ENCODE data around the gene ARID5B. TPM values are rescaled to one million over a fixed set of nuclear protein-coding genes. Genes with fewer than 3 reads are reported as not detected.

The ARID5B gene
- total RNA-seq, 2 donors from 2014 or later = 74.4 to 113 TPM

DNA sequence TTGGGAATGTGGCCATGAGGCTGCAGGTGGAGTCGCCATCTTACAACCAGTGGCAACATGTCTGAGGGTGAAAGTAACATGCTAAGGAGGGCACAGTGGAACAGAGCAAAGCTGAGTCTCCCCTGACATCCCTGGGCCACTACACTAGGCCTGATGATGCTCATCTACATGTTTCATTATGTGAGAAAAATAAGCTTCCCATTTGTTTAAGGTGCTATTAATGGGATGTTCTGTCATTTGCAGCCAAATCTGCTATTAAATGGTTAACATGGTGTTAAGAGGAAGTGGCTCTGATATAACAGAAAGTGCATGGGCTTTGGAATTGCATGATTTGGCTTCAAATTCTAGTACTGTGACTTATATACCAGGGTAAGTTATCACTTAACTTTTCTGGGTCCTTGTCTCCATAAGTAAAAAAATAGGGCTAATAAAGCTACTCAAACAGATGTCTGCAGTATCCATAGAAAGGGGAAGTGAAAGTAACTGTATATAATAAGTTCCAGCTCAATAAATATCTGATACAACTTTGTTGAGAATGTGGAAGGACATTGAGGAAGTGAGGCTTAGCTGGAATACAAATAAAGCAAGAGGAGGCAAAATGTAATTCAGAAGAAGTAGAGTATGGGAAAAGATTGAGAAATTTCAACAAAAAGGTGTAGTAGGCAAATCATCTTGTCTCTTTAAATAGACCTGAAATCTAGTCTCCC lies 208.2 kb downstream of the ARID5B start:
- Mint-ChIP-seq H3K4me3 (peak overlapping the region; percentile 3 to 41), H3K4me1 (ENCODE audit: low read depth) (peaks cover 68% of the 10 kb centered on the region), H3K27ac (peak overlapping the region; percentile 2), H3K9me3 (peaks cover 0 to 3% of the 10 kb centered on the region in 2 donors), H3K36me3 (ENCODE audit: insufficient read depth in 2 of 2) (no peaks in the 10 kb centered on the region), H3K27me3 (ENCODE audit: low read depth) (no peaks in the 10 kb centered on the region)
- no peak for ATAC-seq (replicated peaks in 1 of 2)
- no peak for DNase-seq

DNA sequence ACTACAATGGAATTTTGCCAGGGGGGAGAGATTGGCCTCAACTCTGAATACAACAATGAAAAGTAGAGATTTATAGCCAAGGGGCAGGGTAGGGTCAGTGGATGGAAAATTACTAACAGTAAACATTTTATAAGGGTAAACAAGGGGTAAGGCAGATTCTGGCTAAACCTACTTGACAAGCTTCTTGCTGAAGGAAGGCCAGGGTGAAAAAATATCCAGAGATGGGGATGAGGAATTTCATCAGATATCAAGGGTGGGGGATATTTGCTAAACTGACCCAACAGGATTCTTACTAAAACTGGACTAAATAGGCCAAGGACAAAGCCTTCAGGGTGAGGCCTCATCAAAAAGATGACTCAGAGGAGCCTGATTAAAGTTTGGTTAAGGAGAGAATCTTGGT lies 210.8 kb downstream of the ARID5B start:
- peaks cover 0 to 3% of the 10 kb centered on the region in 2 donors for H3K9me3 Mint-ChIP-seq
- no peak overlapping the region for H3K27ac Mint-ChIP-seq
- H3K4me3 Mint-ChIP-seq = no peak overlapping the region
- H3K4me1 Mint-ChIP-seq (ENCODE audit: low read depth) = peaks cover 56% of the 10 kb centered on the region
- H3K27me3 Mint-ChIP-seq (ENCODE audit: low read depth) = no peaks in the 10 kb centered on the region
- H3K36me3 Mint-ChIP-seq (ENCODE audit: insufficient read depth in 2 of 2) = no peaks in the 10 kb centered on the region
- ATAC-seq (replicated peaks in 1 of 2) = no peak
- no peak for DNase-seq

DNA sequence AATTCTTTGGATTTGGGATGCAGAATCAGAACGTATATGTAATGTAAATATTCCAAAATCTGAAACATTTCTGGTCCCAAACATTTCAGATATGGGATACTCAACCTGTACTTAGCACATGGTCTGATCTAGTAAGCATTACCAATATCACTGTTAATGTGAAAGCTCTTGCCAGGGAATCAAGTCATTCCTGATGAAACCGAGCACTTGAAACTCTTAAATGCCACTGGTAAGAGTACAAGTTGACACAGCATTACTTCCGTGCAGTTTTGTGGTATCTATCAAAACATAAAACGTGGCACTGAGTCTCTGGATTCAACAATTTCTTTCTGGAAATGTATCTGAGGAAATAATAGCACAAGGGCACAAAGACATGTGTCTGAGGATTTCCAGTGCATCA lies 211.5 kb downstream of the ARID5B start:
- Mint-ChIP-seq H3K27me3 (ENCODE audit: low read depth) (no peaks in the 10 kb centered on the region), H3K36me3 (ENCODE audit: insufficient read depth in 2 of 2) (no peaks in the 10 kb centered on the region), H3K4me3 (no peak overlapping the region), H3K27ac (no peak overlapping the region), H3K9me3 (peaks cover 0 to 3% of the 10 kb centered on the region in 2 donors), H3K4me1 (ENCODE audit: low read depth) (peaks cover 54% of the 10 kb centered on the region)
- DNase-seq = no peak
- no peak for ATAC-seq (replicated peaks in 1 of 2)

DNA sequence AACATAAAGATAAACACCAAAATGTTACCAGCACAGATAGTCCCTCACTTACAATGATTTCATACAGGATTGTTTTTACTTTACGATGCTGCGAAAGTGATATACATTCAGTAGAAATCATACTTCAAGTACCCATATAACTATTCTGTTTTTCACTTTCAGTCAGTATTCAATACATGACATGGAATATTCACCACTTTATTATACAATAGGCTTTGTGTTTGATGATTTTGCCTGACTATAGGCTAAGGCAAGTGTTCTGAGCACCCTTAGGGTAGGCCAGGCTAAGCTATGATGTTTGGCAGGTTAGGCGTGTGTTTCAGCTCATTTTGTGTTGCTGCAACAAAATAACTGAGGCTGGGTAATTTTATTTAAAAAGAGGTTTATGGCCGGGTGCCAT lies 212.2 kb downstream of the ARID5B start:
- H3K27me3 Mint-ChIP-seq (ENCODE audit: low read depth) = no peaks in the 10 kb centered on the region
- no peaks in the 10 kb centered on the region for H3K36me3 Mint-ChIP-seq (ENCODE audit: insufficient read depth in 2 of 2)
- peak overlapping the region in 1 of 2 donors; percentile 2 for H3K4me3 Mint-ChIP-seq
- peaks cover 48% of the 10 kb centered on the region for H3K4me1 Mint-ChIP-seq (ENCODE audit: low read depth)
- peaks cover 0 to 3% of the 10 kb centered on the region in 2 donors for H3K9me3 Mint-ChIP-seq
- ATAC-seq (replicated peaks in 1 of 2) = peak; percentile 74 to 90
- no peak for DNase-seq
- no peak overlapping the region for H3K27ac Mint-ChIP-seq

DNA sequence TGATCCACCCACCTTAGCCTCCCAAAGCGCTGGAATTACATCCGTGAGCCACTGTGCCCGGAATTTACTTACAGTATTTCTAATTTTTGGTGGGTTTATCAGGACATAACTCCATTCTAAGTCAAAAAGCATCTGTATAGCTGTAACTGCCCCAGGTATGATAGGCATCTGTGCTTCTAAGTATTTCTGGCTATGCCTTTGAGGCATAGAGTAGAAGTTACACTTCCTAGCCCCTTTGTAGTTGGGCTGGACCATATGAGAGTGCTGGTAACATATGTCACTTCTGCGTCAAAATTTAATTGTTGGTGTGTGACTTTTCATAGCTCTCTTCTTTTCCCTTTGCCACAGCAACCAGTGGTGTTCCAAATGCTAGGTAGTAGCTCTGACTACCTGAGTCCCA lies 213.8 kb downstream of the ARID5B start:
- Mint-ChIP-seq H3K27me3 (ENCODE audit: low read depth) (no peaks in the 10 kb centered on the region), H3K36me3 (ENCODE audit: insufficient read depth in 2 of 2) (peaks cover 4 to 5% of the 10 kb centered on the region in 2 donors), H3K9me3 (peaks cover 2 to 5% of the 10 kb centered on the region in 2 donors), H3K4me1 (ENCODE audit: low read depth) (peaks cover 38% of the 10 kb centered on the region), H3K4me3 (no peak overlapping the region), H3K27ac (no peak overlapping the region)
- no peak for DNase-seq
- ATAC-seq (replicated peaks in 1 of 2) = no peak

DNA sequence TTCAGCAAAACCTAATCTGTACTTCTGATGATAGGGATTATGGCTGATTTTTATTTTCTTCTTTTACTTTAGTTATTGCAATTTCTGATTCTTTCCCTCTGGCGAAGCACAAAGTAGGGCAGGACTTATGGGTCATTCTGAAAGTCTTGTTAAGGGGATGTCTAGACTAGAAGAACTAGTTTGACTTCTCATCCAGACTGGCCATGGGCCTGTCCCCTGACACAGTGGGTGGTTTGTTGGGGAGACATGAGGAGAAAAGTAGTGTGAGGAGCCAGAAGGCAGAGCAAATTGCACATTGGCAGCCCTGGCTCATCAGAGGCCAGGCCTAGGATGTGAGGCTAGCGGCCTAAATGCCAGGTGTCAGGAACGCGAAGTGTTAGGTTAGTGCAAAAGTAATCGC lies 214.3 kb downstream of the ARID5B start:
- ATAC-seq (replicated peaks in 1 of 2) (no peak), DNase-seq (no peak)
- Mint-ChIP-seq H3K9me3 (peaks cover 2 to 5% of the 10 kb centered on the region in 2 donors), H3K4me3 (no peak overlapping the region), H3K27ac (no peak overlapping the region), H3K4me1 (ENCODE audit: low read depth) (peaks cover 36% of the 10 kb centered on the region), H3K36me3 (ENCODE audit: insufficient read depth in 2 of 2) (peaks cover 4 to 5% of the 10 kb centered on the region in 2 donors), H3K27me3 (ENCODE audit: low read depth) (no peaks in the 10 kb centered on the region)

DNA sequence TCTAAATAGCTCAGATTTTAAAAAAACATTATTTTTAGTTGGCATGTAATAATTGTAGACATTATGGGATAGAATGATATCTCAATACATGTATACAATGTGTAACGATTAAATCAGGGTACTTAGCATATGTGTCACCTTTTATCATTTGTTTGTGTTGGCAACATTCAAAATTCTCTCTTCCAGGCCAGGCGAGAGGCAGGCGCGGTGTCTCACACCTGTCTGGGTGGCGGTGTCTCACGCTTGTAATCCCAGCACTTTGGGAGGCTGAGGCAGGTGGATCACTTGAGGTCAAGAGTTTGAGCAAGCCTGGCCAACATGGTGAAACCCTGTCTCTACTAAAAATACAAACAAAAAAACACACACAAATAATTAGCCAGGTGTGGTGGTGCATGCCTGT lies 215.4 kb downstream of the ARID5B start:
- Mint-ChIP-seq H3K4me1 (ENCODE audit: low read depth) (peaks cover 46% of the 10 kb centered on the region), H3K9me3 (peaks cover 4 to 5% of the 10 kb centered on the region in 2 donors), H3K27me3 (ENCODE audit: low read depth) (no peaks in the 10 kb centered on the region), H3K27ac (no peak overlapping the region), H3K4me3 (no peak overlapping the region), H3K36me3 (ENCODE audit: insufficient read depth in 2 of 2) (peaks cover 4 to 5% of the 10 kb centered on the region in 2 donors)
- DNase-seq = no peak
- no peak for ATAC-seq (replicated peaks in 1 of 2)

DNA sequence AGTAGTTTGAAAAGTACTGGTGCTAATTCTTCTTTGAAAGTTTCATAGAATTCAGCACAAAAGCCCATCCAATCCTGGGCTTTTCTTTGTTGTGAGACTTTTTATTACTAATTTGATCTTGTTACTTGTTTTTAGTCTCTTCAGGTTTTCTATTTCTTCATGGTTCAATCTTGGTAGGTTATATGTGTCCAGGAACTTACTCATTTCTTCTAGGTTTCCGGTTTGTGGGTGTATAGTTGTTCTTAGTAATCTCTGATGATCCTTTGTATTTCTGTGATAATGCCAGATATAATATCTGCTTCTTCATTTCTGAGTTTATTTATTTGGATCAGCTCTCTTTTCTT lies 219.7 kb downstream of the ARID5B start:
- DNase-seq = no peak
- Mint-ChIP-seq H3K4me1 (ENCODE audit: low read depth) (peaks cover 16% of the 10 kb centered on the region), H3K4me3 (peak overlapping the region in 1 of 2 donors; percentile 12), H3K36me3 (ENCODE audit: insufficient read depth in 2 of 2) (peaks cover 14 to 23% of the 10 kb centered on the region in 2 donors), H3K27me3 (ENCODE audit: low read depth) (no peaks in the 10 kb centered on the region), H3K27ac (peak overlapping the region; percentile 7), H3K9me3 (peaks cover 14 to 15% of the 10 kb centered on the region in 2 donors)
- peak; percentile 73 to 91 for ATAC-seq (replicated peaks in 1 of 2)

DNA sequence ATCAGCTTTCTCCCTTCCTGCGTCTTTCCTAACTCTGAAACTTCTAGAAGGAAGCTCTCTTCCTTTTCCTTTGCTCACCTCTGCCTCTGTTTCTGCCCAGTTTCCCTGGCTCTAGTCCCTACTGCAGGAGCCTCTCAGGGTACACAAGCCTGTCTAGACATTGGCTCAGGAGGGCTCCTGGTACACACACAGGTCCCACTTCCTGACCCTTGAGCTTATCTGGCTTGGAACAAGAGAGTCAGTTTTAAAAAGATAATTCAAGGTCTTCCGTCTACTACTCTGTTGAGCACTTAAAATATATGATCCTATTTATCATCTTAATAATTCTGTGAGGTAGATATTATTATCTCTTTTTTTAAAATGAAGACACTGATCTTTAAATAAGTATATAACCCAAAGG lies 226.5 kb downstream of the ARID5B start:
- peaks cover 11 to 17% of the 10 kb centered on the region in 2 donors for H3K9me3 Mint-ChIP-seq
- no peak overlapping the region for H3K27ac Mint-ChIP-seq
- peaks cover 6 to 22% of the 10 kb centered on the region in 2 donors for H3K36me3 Mint-ChIP-seq (ENCODE audit: insufficient read depth in 2 of 2)
- peaks cover 9% of the 10 kb centered on the region for H3K4me1 Mint-ChIP-seq (ENCODE audit: low read depth)
- H3K27me3 Mint-ChIP-seq (ENCODE audit: low read depth) = no peaks in the 10 kb centered on the region
- H3K4me3 Mint-ChIP-seq = no peak overlapping the region
- ATAC-seq (replicated peaks in 1 of 2) = no peak
- DNase-seq = no peak

DNA sequence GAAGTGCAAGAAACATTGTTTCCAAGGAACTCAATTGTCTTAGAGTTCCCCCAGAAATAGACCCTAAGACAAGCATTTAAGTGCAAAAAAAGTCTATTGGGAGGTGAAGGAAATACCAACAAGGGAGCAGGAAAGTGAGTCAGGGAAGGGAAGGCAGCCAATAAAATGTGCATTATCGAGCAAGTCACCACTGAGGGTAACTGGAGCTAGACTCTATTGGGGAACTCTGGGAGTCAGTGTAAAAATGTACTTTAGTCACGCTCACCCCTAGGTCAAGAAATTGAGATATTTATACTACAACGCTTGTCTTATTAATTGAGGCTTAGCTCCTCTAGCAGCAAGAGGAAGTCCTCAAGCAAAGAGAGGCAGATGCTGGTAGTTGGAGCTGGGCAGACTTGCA lies 229.4 kb downstream of the ARID5B start:
- DNase-seq = no peak
- Mint-ChIP-seq H3K4me3 (no peak overlapping the region), H3K9me3 (peaks cover 7 to 9% of the 10 kb centered on the region in 2 donors), H3K27ac (no peak overlapping the region), H3K36me3 (ENCODE audit: insufficient read depth in 2 of 2) (peaks cover 6 to 9% of the 10 kb centered on the region in 2 donors), H3K27me3 (ENCODE audit: low read depth) (no peaks in the 10 kb centered on the region), H3K4me1 (ENCODE audit: low read depth) (peaks cover 15% of the 10 kb centered on the region)
- no peak for ATAC-seq (replicated peaks in 1 of 2)

DNA sequence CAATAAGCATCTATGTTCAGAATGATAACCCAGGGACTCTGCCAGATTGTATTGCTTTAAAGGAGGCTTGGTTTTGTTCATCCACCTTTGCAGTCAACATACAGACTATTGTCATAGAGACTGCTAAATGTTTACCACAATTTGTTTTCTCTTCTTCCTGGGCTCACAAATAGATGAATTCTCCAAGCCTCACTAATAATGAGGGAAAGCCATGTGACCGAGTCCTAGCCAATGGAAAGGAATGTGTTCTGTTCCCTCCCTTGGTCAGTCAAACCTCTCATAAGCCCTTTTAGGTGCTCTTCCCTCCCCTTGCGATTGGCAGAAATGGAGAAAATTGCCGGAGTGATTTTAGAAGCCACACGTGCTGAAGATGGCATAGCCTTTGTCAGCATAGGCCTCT lies 230.2 kb downstream of the ARID5B start:
- Mint-ChIP-seq H3K36me3 (ENCODE audit: insufficient read depth in 2 of 2) (peaks cover 5 to 9% of the 10 kb centered on the region in 2 donors), H3K4me3 (no peak overlapping the region), H3K27ac (no peak overlapping the region), H3K27me3 (ENCODE audit: low read depth) (no peaks in the 10 kb centered on the region), H3K9me3 (peaks cover 6 to 9% of the 10 kb centered on the region in 2 donors), H3K4me1 (ENCODE audit: low read depth) (peaks cover 15% of the 10 kb centered on the region)
- no peak for DNase-seq
- ATAC-seq (replicated peaks in 1 of 2) = no peak

DNA sequence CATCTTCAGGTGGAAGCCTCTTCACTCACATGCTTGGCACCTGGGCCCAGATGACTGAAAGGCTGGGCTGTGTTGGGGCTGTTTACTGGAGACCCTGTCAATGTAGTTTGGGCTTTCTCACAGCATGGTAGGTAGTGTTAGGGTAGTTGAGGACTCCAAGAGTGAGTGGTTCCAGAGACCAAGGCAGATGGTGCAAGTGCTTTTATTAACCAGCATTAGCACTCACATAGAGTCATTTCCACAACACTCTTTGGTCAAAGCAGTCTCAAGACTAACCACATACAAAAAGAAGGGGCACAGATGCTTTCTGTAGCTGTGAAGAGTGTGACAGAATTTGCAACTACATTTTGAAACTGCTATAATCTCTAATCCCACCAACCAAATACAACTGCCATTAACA lies 232.1 kb downstream of the ARID5B start:
- Mint-ChIP-seq H3K36me3 (ENCODE audit: insufficient read depth in 2 of 2) (peaks cover 5 to 10% of the 10 kb centered on the region in 2 donors), H3K27ac (no peak overlapping the region), H3K9me3 (peaks cover 6 to 8% of the 10 kb centered on the region in 2 donors), H3K27me3 (ENCODE audit: low read depth) (no peaks in the 10 kb centered on the region), H3K4me3 (no peak overlapping the region), H3K4me1 (ENCODE audit: low read depth) (peaks cover 6% of the 10 kb centered on the region)
- DNase-seq (no peak), ATAC-seq (replicated peaks in 1 of 2) (peak; percentile 69 to 74)

DNA sequence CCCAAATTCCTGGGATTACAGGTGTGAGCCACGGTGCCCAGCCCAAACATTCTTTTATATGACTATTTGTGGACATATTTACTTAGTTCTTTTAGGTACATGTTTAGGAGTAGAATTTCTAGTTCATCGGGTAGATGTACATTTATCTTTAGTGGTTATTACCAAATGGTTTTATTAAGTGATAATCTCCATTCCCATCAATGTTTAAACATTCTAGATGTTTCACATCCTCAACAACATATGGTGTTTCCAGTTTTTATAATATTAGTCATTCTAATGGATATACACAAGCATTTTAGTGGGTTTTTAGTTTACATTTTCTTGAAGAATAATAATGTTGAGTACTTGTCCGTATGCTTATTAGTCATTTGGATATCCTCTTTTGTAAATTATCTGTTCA lies 235.4 kb downstream of the ARID5B start:
- H3K4me1 Mint-ChIP-seq (ENCODE audit: low read depth) = peaks cover 6% of the 10 kb centered on the region
- H3K4me3 Mint-ChIP-seq = no peak overlapping the region
- H3K9me3 Mint-ChIP-seq = peaks cover 7% of the 10 kb centered on the region in 2 donors
- ATAC-seq (replicated peaks in 1 of 2) (no peak), DNase-seq (no peak)
- H3K27ac Mint-ChIP-seq = no peak overlapping the region
- peaks cover 6 to 12% of the 10 kb centered on the region in 2 donors for H3K36me3 Mint-ChIP-seq (ENCODE audit: insufficient read depth in 2 of 2)
- no peaks in the 10 kb centered on the region for H3K27me3 Mint-ChIP-seq (ENCODE audit: low read depth)

All from activated T-cell treated with anti-CD3 and anti-CD28 coated beads, Interleukin-2, amount 50 U/mL, for 72 hours (primary cell).